Stimulated activated CD4-positive, alpha-beta T cell treated with anti-CD3 and anti-CD28 coated beads, Interleukin-4, amount 100 ng/mL, for 1 hour (primary cell): Measurements from ENCODE around the gene PARL.

Source experiments
- DNase-seq: peaks from one replicate; pipeline ENCODE4 v3.0.0-alpha.2; 2020

The PARL gene

GRCh38 chr3:183782576-183783276 lies 102.0 kb downstream of the PARL start:
- no peak for DNase-seq

- no peak for DNase-seq
Observed at GRCh38 chr3:183781246-183781645, 103.4 kb downstream of the PARL start.

GRCh38 chr3:183779896-183780465 lies 104.7 kb downstream of the PARL start:
- DNase-seq = no peak
